HK-2 (cell line): ENCODE results near the gene CDH1.
"Not testable (repeated sequence)": the region's sequence is repeated elsewhere in the genome, so short reads cannot be mapped to it uniquely, and the experiment has no call there.

Source experiments
- DNase-seq: peaks from one replicate; pipeline ENCODE4 v3.0.0-alpha.2; 2018; ENCODE audit not compliant: unreplicated experiment

CDH1 gene

GRCh38 chr16:68790944-68791343, 53.9 kb downstream of the CDH1 start:
- no peak for DNase-seq

- DNase-seq, result no peak
Measured at GRCh38 chr16:68792465-68793324, 55.6 kb downstream of the CDH1 start.

- no peak for DNase-seq
Measured at GRCh38 chr16:68793401-68793857, 56.3 kb downstream of the CDH1 start.

GRCh38 chr16:68798398-68798797, 61.3 kb downstream of the CDH1 start:
- DNase-seq, result no peak

DNA sequence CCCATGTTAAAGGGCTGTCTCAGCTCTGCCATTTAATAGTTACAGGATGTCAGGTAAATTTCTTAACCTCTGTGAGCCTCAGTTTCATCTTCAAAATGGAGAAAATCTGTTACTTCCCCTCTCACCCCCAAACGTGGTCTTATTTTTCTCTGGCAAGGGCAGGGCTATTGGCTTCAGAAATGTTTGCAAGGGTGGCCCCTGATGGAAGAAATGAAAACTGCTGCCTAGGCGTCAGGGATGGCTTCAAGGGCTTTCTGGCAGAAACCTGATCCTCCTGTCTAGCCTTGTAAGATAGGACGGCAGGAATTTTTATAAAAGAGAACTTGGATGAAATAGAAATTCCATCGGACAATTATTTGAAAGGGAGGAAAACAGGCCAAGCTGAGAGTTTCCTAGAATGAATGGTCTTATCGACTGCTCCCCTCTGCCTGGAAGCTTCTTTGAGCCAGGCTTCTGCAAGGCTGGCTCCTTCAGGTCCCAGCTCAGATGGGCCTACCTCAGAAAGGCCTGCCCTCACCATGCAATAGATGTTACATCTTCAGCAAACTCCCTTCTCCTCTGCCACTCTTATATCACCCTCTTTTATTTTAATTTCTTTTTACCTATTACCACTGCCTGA, 63.3 kb downstream of the CDH1 start:
- DNase-seq, result peak; percentile 51

DNA sequence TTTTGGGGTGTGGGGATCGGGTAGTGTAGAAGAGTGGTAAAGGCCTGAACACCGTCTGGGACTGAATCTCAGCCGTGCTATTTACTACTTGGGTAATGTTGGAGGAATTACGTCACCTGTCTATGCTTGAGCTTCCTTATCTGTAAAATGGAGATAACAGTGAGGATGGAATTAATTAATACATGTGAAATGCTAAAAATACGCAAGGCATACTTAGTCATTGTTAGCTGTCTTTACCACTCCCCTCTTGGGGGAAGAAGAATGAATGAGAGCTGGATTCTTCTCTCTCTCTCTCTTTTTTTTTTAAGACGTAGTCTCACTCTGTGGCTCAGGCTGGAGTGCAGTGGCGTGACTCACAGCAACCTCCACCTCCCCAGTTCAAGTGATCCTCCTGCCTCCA, 65.1 kb downstream of the CDH1 start:
- no peak for DNase-seq

DNA sequence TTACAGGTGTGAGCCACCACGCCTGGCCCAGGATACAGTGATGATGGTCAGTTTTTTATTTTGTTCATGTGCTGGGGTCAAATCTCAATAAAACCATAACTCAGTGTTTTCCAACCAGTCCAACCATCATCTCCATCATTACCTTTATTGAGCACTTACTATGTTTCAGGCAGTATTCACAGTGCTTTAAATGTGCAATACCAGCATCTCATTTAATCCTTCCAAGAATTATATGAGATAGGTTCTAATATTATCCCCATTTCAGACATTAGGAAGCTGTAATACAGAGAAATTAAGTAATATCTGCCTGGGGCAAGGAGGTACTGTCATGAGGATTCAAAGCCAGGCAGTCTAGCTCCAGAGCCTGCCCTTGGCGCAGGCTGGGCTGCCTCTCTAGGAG, 69.3 kb downstream of the CDH1 start:
- no peak for DNase-seq

DNA sequence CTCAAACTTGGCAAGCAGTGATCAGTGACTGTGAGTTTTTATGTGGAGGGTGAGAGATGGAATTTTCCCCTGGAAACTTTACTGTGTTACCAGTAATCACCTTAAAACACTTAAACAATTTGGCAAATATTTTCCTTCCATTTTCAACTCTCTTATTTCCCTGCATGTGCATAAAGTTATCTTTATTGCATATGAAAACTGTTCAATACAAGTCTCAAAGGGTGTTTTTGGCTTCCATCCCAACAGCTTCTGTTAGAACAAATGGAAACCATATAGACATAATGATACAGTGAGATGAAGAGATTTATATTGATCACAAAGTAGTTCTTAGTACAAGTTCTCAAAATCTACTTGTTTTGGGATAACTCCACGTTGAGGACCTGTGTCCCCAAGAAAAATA, 69.9 kb downstream of the CDH1 start:
- no peak for DNase-seq

GRCh38 chr16:68814516-68814915, 77.4 kb downstream of the CDH1 start:
- DNase-seq, result no peak

- DNase-seq, result peak; percentile 41
Measured at GRCh38 chr16:68823401-68824135, 86.5 kb downstream of the CDH1 start.

DNA sequence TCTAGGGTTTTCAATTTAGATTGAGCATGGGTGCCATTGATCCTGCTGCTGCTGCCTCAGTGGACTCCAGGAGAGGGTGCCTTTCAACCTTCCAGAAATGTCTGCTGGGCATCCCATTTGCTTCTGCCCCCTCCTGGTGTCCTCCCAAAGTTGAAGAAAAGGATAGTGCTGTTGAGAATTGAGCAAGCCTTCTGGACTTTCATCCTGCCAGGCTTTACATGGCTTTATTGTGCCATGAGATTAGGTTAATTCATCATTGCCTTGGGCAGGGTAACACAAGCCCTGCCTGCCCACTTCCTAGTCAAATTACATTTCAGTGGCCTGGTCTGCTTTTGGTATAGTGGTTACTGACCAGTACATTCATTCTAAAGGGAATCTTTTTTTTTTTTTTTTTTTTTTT, 88.3 kb downstream of the CDH1 start:
- no peak for DNase-seq

DNA sequence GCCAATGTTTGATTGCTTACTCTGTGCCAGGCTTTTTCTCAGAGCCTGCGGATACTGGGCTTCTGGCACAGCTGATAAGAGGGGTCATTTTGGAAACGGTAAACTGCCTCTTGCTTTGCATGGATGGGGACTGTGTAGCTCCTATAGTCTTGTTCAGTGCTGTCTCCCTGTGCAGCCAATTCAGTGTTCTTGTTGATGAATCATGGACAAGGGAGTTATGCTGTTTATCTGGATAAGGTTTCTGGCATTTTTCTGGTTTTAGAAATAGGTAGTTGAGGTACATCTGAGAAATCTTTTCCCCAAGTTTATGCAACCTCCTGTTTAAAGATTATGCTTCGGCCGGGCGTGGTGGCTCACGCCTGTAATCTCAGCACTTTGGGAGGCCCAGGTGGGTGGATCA, 89.6 kb downstream of the CDH1 start:
- DNase-seq, result no peak

DNA sequence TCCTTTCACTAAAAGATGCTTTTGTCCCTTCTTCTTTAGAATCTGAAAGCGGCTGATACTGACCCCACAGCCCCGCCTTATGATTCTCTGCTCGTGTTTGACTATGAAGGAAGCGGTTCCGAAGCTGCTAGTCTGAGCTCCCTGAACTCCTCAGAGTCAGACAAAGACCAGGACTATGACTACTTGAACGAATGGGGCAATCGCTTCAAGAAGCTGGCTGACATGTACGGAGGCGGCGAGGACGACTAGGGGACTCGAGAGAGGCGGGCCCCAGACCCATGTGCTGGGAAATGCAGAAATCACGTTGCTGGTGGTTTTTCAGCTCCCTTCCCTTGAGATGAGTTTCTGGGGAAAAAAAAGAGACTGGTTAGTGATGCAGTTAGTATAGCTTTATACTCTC, 96.2 kb downstream of the CDH1 start:
- DNase-seq, result no peak

DNA sequence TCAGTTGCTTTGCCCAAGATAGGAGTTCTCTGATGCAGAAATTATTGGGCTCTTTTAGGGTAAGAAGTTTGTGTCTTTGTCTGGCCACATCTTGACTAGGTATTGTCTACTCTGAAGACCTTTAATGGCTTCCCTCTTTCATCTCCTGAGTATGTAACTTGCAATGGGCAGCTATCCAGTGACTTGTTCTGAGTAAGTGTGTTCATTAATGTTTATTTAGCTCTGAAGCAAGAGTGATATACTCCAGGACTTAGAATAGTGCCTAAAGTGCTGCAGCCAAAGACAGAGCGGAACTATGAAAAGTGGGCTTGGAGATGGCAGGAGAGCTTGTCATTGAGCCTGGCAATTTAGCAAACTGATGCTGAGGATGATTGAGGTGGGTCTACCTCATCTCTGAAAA, 97.5 kb downstream of the CDH1 start:
- DNase-seq, result no peak

- no peak for DNase-seq
Measured at GRCh38 chr16:68835970-68836369, 98.9 kb downstream of the CDH1 start.

- DNase-seq, result no peak
Measured at GRCh38 chr16:68839831-68840230, 102.7 kb downstream of the CDH1 start.

- not testable (repeated sequence) for DNase-seq
Measured at GRCh38 chr16:68842964-68843481, 105.9 kb downstream of the CDH1 start.

GRCh38 chr16:68843482-68844210, 106.6 kb downstream of the CDH1 start, which contains the start of gene TANGO6:
Gene TANGO6, plus strand, starts transcription at chr16:68843531. Its CDS starts 87 bp downstream, at chr16:68843618.
- peak; percentile 83 for DNase-seq

- no peak for DNase-seq
Measured at GRCh38 chr16:68844211-68844564, 107.1 kb downstream of the CDH1 start.

DNA sequence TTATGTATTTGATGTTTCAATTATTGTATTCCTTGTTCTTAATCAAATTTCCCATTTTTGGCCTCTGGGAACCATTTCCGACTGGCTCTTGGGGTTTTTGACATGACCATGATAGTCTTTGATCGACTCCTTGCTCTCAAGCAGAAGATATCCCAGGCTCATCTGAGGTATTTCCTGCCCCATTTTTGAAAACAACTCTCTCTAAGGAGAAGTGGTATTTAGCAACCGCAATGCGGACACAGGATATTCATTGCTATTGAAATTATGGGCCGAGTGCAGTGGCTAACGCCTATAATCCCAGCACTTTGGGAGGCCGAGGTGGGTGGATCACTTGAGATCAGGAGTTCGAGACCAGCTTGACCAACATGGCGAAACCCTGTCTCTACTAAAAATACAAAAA, 111.7 kb downstream of the CDH1 start:
- no peak for DNase-seq

DNA sequence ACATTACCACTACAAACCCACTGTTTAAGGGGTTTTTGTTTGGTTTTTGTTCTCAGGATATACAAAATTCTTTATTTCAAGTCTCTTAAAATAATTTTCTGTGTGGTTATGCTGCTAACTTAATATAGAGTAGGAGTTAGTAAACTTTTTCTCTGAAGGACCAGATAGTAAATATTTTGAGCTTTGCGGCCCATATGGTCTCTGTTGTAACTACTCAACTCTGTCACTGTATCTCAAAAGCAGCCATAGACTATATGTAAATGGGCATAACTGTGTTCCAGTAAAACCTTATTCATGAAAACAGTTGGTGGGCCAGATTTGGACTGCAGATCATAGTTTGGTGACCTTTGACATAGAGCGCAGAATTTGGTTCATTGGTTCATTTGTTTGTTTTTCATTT, 113.4 kb downstream of the CDH1 start:
- no peak for DNase-seq

DNA sequence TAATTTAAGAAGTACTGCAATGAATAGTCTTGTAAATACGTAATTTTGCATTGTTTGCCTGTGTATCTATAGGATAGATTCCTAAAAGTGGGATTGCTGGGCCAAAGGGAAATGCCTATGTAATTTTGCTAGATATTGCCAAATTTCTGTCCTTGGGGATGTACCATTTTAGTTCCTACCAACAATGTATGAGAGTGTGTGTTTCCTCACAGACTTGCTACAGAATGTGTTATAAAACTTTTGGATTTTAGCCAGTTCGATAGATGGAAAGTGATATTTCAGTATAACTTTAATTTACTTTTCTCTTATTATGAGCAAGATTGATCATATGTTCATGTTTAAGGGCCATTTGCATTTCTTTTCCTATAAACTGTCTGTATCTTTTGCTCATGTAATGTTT, 114.5 kb downstream of the CDH1 start:
- DNase-seq, result no peak
